ENCODE measurements around the gene NPW.

Gene NPW

GRCh38 chr16:2026461-2027023 is 7.0 kb downstream of the NPW start, which contains the start of gene NHERF2:
NHERF2 (plus strand) TSS chr16:2026902; CDS start chr16:2027006, 104 bp downstream.
- ChIA-PET POLR2A (interaction anchor here (0.7 to 1.9 kb wide), 2 partner anchors 65 to 129 kb away, joined by 4 to 8 read pairs; partner anchors contain the start of gene TRAF7), CTCF (interaction anchor here (1.2 kb wide), 1 partner anchor 21 kb away, joined by 3 read pairs; the partner anchor contains the start of genes NTHL1 and TSC2)
- DNase-seq (ENCODE audit: extremely low spot score): no peak
- no peak for TF ChIP-seq CTCF (IDR thresholded peaks at IDR 0.05; ENCODE audit: control extremely low read depth, extremely low read depth, low read depth, missing control alignments)

- POLR2A ChIA-PET: interaction anchor here (0.7 to 1.2 kb wide), 2 partner anchors 65 to 128 kb away, joined by 4 read pairs; partner anchors contain the start of gene TRAF7
- no peak for TF ChIP-seq CTCF (IDR thresholded peaks at IDR 0.05; ENCODE audit: control extremely low read depth, extremely low read depth, low read depth, missing control alignments)
- DNase-seq (ENCODE audit: extremely low spot score): no peak
- CTCF ChIA-PET: interaction anchor here (1.1 to 2.0 kb wide), 5 partner anchors 11 to 113 kb away, joined by 3 to 8 read pairs (median 5); partner anchors contain the start of genes NTHL1 and TSC2
Measured at GRCh38 chr16:2027024-2028010, 7.7 kb downstream of the NPW start.

- no peak for DNase-seq (ENCODE audit: extremely low spot score)
- TF ChIP-seq CTCF (IDR thresholded peaks at IDR 0.05; ENCODE audit: control extremely low read depth, extremely low read depth, low read depth, missing control alignments): no peak
- ChIA-PET POLR2A (interaction anchor here (1.2 kb wide), 1 partner anchor 127 kb away, joined by 4 read pairs; the partner anchor contains the start of gene TRAF7), CTCF (interaction anchor here (1.1 to 2.0 kb wide), 4 partner anchors 12 to 112 kb away, joined by 3 to 8 read pairs (median 6); no protein-coding TSS in a partner anchor)
Measured at GRCh38 chr16:2028146-2028545, 8.6 kb downstream of the NPW start.

- ChIA-PET CTCF (interaction anchor here (1.5 to 2.0 kb wide), 3 partner anchors 15 to 112 kb away, joined by 5 to 8 read pairs (median 7); no protein-coding TSS in a partner anchor), POLR2A (interaction anchor here (1.2 kb wide), 1 partner anchor 127 kb away, joined by 4 read pairs; the partner anchor contains the start of gene TRAF7)
- DNase-seq (ENCODE audit: extremely low spot score): no peak
Measured at GRCh38 chr16:2028620-2029220, 9.1 kb downstream of the NPW start.

GRCh38 chr16:2029350-2029749 is 9.8 kb downstream of the NPW start:
- POLR2A ChIA-PET: interaction anchor here (0.7 kb wide), 1 partner anchor 1633 kb away, joined by 3 read pairs; no protein-coding TSS in a partner anchor
- DNase-seq (ENCODE audit: extremely low spot score): no peak
- TF ChIP-seq CTCF (IDR thresholded peaks at IDR 0.05; ENCODE audit: control extremely low read depth, extremely low read depth, low read depth, missing control alignments): no peak
- CTCF ChIA-PET: no interaction called here

More at GRCh38 chr16:2028620-2029220, 9.1 kb downstream of the NPW start:
- TF ChIP-seq CTCF (IDR thresholded peaks at IDR 0.05; ENCODE audit: control extremely low read depth, extremely low read depth, low read depth, missing control alignments): no peak
